ENCODE data around the gene ZBTB5. TPM values are rescaled to one million over a fixed set of nuclear protein-coding genes. Genes with fewer than 3 reads are reported as not detected.
"Not testable (repeated sequence)": the region's sequence is repeated elsewhere in the genome, so short reads cannot be mapped to it uniquely, and the experiment has no call there.

The ZBTB5 gene, protein sequence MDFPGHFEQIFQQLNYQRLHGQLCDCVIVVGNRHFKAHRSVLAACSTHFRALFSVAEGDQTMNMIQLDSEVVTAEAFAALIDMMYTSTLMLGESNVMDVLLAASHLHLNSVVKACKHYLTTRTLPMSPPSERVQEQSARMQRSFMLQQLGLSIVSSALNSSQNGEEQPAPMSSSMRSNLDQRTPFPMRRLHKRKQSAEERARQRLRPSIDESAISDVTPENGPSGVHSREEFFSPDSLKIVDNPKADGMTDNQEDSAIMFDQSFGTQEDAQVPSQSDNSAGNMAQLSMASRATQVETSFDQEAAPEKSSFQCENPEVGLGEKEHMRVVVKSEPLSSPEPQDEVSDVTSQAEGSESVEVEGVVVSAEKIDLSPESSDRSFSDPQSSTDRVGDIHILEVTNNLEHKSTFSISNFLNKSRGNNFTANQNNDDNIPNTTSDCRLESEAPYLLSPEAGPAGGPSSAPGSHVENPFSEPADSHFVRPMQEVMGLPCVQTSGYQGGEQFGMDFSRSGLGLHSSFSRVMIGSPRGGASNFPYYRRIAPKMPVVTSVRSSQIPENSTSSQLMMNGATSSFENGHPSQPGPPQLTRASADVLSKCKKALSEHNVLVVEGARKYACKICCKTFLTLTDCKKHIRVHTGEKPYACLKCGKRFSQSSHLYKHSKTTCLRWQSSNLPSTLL
- total RNA-seq (2014; rRNA removed; shearing (Covaris generic)): 8.3 and 8.7 TPM in 2 replicates
- polyA plus RNA-seq (2016; fragmentation: Nextera tagmentation; extraction: Ambion mirVana): 1.8 and 1.9 TPM in 2 replicates

DNA sequence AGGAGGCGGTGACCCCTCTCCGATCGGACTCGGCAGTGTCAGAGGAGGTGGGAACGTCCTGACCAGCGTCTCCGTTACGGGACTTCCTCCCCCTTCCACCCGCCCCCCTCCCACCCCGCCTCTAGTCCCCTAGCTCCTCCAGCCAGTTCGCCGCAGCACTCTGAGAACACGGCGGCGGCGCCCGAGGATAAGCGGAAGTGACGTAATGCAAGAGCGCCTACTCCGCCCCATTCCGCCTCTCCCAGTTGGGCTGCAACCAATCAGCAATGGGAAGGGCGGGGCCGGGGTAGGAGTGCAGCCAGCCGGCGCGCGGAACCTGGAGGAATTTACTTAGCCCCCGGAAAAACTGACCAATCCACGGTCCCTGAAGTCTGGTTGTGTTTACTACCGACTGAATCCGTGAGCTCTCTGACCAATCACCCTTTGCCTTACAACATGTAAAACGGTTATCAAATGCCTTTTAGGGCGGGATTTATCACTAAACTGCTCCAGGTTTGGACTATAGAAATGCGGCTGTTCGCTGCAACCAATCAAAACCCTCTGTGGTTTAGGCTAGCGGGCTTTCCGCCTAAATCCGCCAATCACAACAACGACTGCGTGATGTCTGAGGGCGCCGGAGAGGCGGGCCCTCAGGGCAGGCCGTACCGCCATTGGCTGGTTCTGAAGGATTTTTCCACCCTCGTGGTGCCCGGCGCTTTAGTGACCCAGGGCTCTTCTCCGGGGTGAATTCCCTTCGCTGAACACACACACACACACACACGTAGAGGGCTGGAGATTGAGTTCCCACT is at the start of gene ZBTB5:
Gene ZBTB5 (minus strand): TSS at position 202 of the 788 bp plus-strand sequence. CDS start 22,899 bp downstream, outside the sequence.
- H2AFZ ChIP-seq: peak within 1 kb of the TSS; percentile 96
- H3K36me3 ChIP-seq (ENCODE audit: low read depth): no peaks in the 10 kb centered on the region
- peak within 1 kb of the TSS; percentile 92 for H3K9ac ChIP-seq
- peak; percentile 100 for DNase-seq
- peak within 1 kb of the TSS; percentile 94 for H3K4me2 ChIP-seq (ENCODE audit: unreplicated experiment)
- TF ChIP-seq EZH2 (IDR thresholded peaks at IDR 0.05; ENCODE audit: insufficient read depth, poor library complexity, severe bottlenecking): no peak
- no peak for TF ChIP-seq EZH2phosphoT487 (IDR thresholded peaks at IDR 0.05; ENCODE audit: insufficient read depth, low read depth)
- WGBS, 2 experiments (ENCODE audit: low coverage in 1 of 2, low lambda C conversion rate in 2 of 2, missing lambda C conversion rate in 2 of 2): 1% methylated on average over 45 to 52 of the region's 52 CpGs
- H3K27me3 ChIP-seq (replicated peaks; ENCODE audit: insufficient read depth): no peaks in the 10 kb centered on the region
- H3K4me3 ChIP-seq: peak within 1 kb of the TSS; percentile 83
- peak within 1 kb of the TSS; percentile 98 for H3K27ac ChIP-seq
- peaks cover 41% of the 10 kb centered on the region for H3K79me2 ChIP-seq (ENCODE audit: insufficient read depth)
- no peaks in the 10 kb centered on the region for H3K9me2 ChIP-seq (ENCODE audit: insufficient read depth)
- in situ Hi-C loops (cut with MboI): no loop called here
- H4K20me1 ChIP-seq (ENCODE audit: insufficient read depth): no peaks in the 10 kb centered on the region
- peaks cover 15% of the 10 kb centered on the region; the same call in 1 of the 2 replicates for H3F3A ChIP-seq (ENCODE audit: insufficient read depth)
- no peaks in the 10 kb centered on the region for H3K9me3 ChIP-seq (ENCODE audit: low read depth)
- peaks cover 15% of the 10 kb centered on the region for H3K4me1 ChIP-seq (ENCODE audit: insufficient read depth)

DNA sequence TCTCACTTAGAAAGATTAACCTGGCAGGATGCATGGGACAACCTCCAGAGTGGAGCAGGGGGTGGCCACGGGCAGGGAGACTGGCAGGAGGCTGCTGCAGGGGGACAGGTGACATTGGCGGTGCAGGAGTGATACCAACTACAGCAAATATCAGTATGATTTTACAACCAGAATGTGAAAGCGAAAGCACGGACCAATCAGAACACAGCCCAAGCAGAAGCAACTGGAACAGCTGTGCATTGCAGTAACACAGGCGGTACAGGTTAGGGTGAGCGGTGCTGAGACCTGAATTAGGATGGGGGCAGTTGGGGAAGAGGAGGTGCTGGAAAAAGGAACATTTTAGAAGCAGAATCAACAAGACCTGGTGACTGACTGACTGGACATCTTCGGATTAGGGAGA is 49.7 kb upstream of the ZBTB5 start:
- no peak overlapping the region for H3K9ac ChIP-seq
- H3K4me2 ChIP-seq (ENCODE audit: unreplicated experiment): no peak overlapping the region
- no peaks in the 10 kb centered on the region; the same call in 1 of the 2 replicates for H3K36me3 ChIP-seq (ENCODE audit: low read depth)
- H2AFZ ChIP-seq: no peak overlapping the region
- no peaks in the 10 kb centered on the region for H3K9me3 ChIP-seq (ENCODE audit: low read depth)
- WGBS, 2 experiments (ENCODE audit: low coverage in 1 of 2, low lambda C conversion rate in 2 of 2, missing lambda C conversion rate in 2 of 2): 91 to 96% methylated on average over 7 of the region's 7 CpGs
- DNase-seq: no peak
- H3K9me2 ChIP-seq (ENCODE audit: insufficient read depth): no peaks in the 10 kb centered on the region
- H3K4me3 ChIP-seq: no peak overlapping the region
- no peaks in the 10 kb centered on the region for H3K79me2 ChIP-seq (ENCODE audit: insufficient read depth)
- H3F3A ChIP-seq (ENCODE audit: insufficient read depth): no peaks in the 10 kb centered on the region
- TF ChIP-seq EZH2phosphoT487 (IDR thresholded peaks at IDR 0.05; ENCODE audit: insufficient read depth, low read depth): no peak
- TF ChIP-seq EZH2 (IDR thresholded peaks at IDR 0.05; ENCODE audit: insufficient read depth, poor library complexity, severe bottlenecking): no peak
- H3K27me3 ChIP-seq (replicated peaks; ENCODE audit: insufficient read depth): no peaks in the 10 kb centered on the region
- H3K4me1 ChIP-seq (ENCODE audit: insufficient read depth): no peaks in the 10 kb centered on the region
- in situ Hi-C loops (cut with MboI): no loop called here
- H3K27ac ChIP-seq: no peak overlapping the region
- no peaks in the 10 kb centered on the region for H4K20me1 ChIP-seq (ENCODE audit: insufficient read depth)

DNA sequence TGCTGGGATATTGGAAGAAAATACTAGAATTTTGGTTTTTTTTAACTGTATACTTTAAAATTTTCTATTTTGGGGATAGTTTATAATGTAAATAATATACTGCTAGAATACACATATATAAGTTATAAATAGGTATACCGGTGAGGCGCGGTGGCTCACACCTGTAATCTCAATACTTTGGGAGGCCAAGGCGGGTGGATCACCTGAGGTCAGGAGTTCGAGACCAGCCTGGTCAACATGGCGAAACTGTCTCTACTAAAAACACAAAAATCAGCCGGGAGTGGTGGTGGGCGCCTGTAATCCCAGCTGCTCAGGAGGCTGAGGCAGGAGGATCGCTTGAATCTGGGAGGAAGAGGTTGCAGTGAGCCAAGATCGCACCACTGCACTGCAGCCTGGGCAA is 49.2 kb upstream of the ZBTB5 start:
- H3K4me2 ChIP-seq (ENCODE audit: unreplicated experiment); in situ Hi-C loops (cut with MboI); H3K9me3 ChIP-seq (ENCODE audit: low read depth); H3K79me2 ChIP-seq (ENCODE audit: insufficient read depth); H4K20me1 ChIP-seq (ENCODE audit: insufficient read depth); H3K36me3 ChIP-seq (ENCODE audit: low read depth); H3K9me2 ChIP-seq (ENCODE audit: insufficient read depth); H3K27ac ChIP-seq; H3K4me3 ChIP-seq; DNase-seq; H2AFZ ChIP-seq; H3F3A ChIP-seq (ENCODE audit: insufficient read depth); H3K27me3 ChIP-seq (replicated peaks; ENCODE audit: insufficient read depth); H3K4me1 ChIP-seq (ENCODE audit: insufficient read depth); H3K9ac ChIP-seq: not testable (repeated sequence)
- 95 to 97% methylated on average over 10 of the region's 10 CpGs for WGBS, 2 experiments (ENCODE audit: low coverage in 1 of 2, low lambda C conversion rate in 2 of 2, missing lambda C conversion rate in 2 of 2)

DNA sequence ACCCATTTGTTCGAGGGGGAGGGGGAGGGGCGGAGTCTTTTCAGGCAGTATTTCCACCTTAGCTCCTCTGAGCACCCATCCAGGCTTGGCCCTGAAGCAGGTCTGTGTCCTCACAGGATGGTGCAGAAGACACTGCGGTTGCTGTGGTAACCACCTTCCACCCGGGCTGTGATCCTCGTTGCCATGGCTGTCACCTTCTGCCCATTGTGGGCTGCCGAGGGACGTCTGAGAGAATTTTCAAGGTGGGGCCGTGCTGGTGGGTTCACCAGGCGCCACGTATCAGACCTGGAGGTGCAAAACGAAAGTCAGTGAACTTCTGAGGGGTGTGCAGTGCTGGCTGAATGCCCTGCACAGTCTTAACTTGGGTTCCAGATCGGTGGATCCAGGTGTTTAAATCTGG is 47.2 kb upstream of the ZBTB5 start:
- no peak for DNase-seq
- in situ Hi-C loops (cut with MboI): no loop called here
- Histone ChIP-seq H3K9me2 (ENCODE audit: insufficient read depth) (no peaks in the 10 kb centered on the region), H3K9ac (no peak overlapping the region), H3K79me2 (ENCODE audit: insufficient read depth) (no peaks in the 10 kb centered on the region), H2AFZ (no peak overlapping the region), H4K20me1 (ENCODE audit: insufficient read depth) (no peaks in the 10 kb centered on the region), H3K27ac (no peak overlapping the region), H3K4me2 (ENCODE audit: unreplicated experiment) (no peak overlapping the region), H3K4me1 (ENCODE audit: insufficient read depth) (no peaks in the 10 kb centered on the region), H3K9me3 (ENCODE audit: low read depth) (no peaks in the 10 kb centered on the region), H3K27me3 (replicated peaks; ENCODE audit: insufficient read depth) (no peaks in the 10 kb centered on the region), H3F3A (ENCODE audit: insufficient read depth) (no peaks in the 10 kb centered on the region), H3K4me3 (no peak overlapping the region), H3K36me3 (ENCODE audit: low read depth) (no peaks in the 10 kb centered on the region; the same call in 1 of the 2 replicates)
- 84 to 87% methylated on average over 12 of the region's 12 CpGs for WGBS, 2 experiments (ENCODE audit: low coverage in 1 of 2, low lambda C conversion rate in 2 of 2, missing lambda C conversion rate in 2 of 2)
- no peak for TF ChIP-seq EZH2phosphoT487 (IDR thresholded peaks at IDR 0.05; ENCODE audit: insufficient read depth, low read depth)
- no peak for TF ChIP-seq EZH2 (IDR thresholded peaks at IDR 0.05; ENCODE audit: insufficient read depth, poor library complexity, severe bottlenecking)

All from GM23248 (cell line).